Measurements from ENCODE around the gene STARD13. TPM values are rescaled to one million over a fixed set of nuclear protein-coding genes. Genes with fewer than 3 reads are reported as not detected.

The STARD13 gene
- total RNA-seq, 1 donor from 2014 or later = 36.4 TPM

- DNase-seq (no peak), ATAC-seq (ENCODE audit: poor library complexity) (no peak)
- intact Hi-C loops (cut with DNase I) = loop anchor here (10.0 kb wide), 2 partner anchors 47 to 263 kb away; no protein-coding TSS in a partner anchor
Observed at GRCh38 chr13:33281951-33282595, 3.5 kb downstream of the STARD13 start.

GRCh38 chr13:33280923-33281322 is 4.6 kb downstream of the STARD13 start:
- ATAC-seq (ENCODE audit: poor library complexity) = no peak
- DNase-seq = no peak
- intact Hi-C loops (cut with DNase I) = loop anchor here (10.0 kb wide), 2 partner anchors 46 to 264 kb away; no protein-coding TSS in a partner anchor

GRCh38 chr13:33280279-33280905 is 5.2 kb downstream of the STARD13 start:
- intact Hi-C loops (cut with DNase I) = loop anchor here (10.0 kb wide), 2 partner anchors 46 to 264 kb away; no protein-coding TSS in a partner anchor

GRCh38 chr13:33279414-33280278 is 5.9 kb downstream of the STARD13 start:
- ATAC-seq (ENCODE audit: poor library complexity) (peak; percentile 67), DNase-seq (no peak)
- intact Hi-C loops (cut with DNase I) = loop anchor here (10.0 kb wide), 2 partner anchors 45 to 265 kb away; no protein-coding TSS in a partner anchor

More at GRCh38 chr13:33280279-33280905, 5.2 kb downstream of the STARD13 start:
- no peak for DNase-seq
- ATAC-seq (ENCODE audit: poor library complexity) = no peak

GRCh38 chr13:33278913-33279312 is 6.6 kb downstream of the STARD13 start:
- intact Hi-C loops (cut with DNase I) = no loop called here
- DNase-seq = no peak
- ATAC-seq (ENCODE audit: poor library complexity) = no peak

- intact Hi-C loops (cut with DNase I) = no loop called here
- ATAC-seq (ENCODE audit: poor library complexity) = peak; percentile 40
- DNase-seq = no peak
Observed at GRCh38 chr13:33277946-33278345, 7.6 kb downstream of the STARD13 start.

- ATAC-seq (ENCODE audit: poor library complexity) = no peak
- intact Hi-C loops (cut with DNase I) = no loop called here
- DNase-seq = no peak
Observed at GRCh38 chr13:33277037-33277740, 8.4 kb downstream of the STARD13 start.

- intact Hi-C loops (cut with DNase I) = no loop called here
- peak; percentile 45 for ATAC-seq (ENCODE audit: poor library complexity)
Observed at GRCh38 chr13:33276570-33276969, 9.0 kb downstream of the STARD13 start.

GRCh38 chr13:33275916-33276315 is 9.6 kb downstream of the STARD13 start:
- intact Hi-C loops (cut with DNase I) = no loop called here
- ATAC-seq (ENCODE audit: poor library complexity) (no peak), DNase-seq (no peak)

More at GRCh38 chr13:33276570-33276969, 9.0 kb downstream of the STARD13 start:
- DNase-seq = no peak

GRCh38 chr13:33274264-33274663 is 11.3 kb downstream of the STARD13 start:
- ATAC-seq (ENCODE audit: poor library complexity) (no peak), DNase-seq (no peak)
- intact Hi-C loops (cut with DNase I) = no loop called here

- ATAC-seq (ENCODE audit: poor library complexity) = no peak
- DNase-seq = no peak
- intact Hi-C loops (cut with DNase I) = no loop called here
Observed at GRCh38 chr13:33272531-33273124, 12.9 kb downstream of the STARD13 start.

- ATAC-seq (ENCODE audit: poor library complexity) (no peak), DNase-seq (no peak)
- intact Hi-C loops (cut with DNase I) = no loop called here
Observed at GRCh38 chr13:33271759-33272158, 13.8 kb downstream of the STARD13 start.

GRCh38 chr13:33270895-33271538 is 14.5 kb downstream of the STARD13 start:
- intact Hi-C loops (cut with DNase I) = no loop called here
- peak; percentile 66 for ATAC-seq (ENCODE audit: poor library complexity)
- no peak for DNase-seq

GRCh38 chr13:33265607-33266006 is 19.9 kb downstream of the STARD13 start:
- no peak for DNase-seq
- no peak for ATAC-seq (ENCODE audit: poor library complexity)
- intact Hi-C loops (cut with DNase I) = no loop called here

- intact Hi-C loops (cut with DNase I) = no loop called here
- DNase-seq (no peak), ATAC-seq (ENCODE audit: poor library complexity) (no peak)
Observed at GRCh38 chr13:33265133-33265532, 20.4 kb downstream of the STARD13 start.

GRCh38 chr13:33264620-33264978 is 21.0 kb downstream of the STARD13 start:
- intact Hi-C loops (cut with DNase I) = no loop called here
- DNase-seq (no peak), ATAC-seq (ENCODE audit: poor library complexity) (no peak)

- intact Hi-C loops (cut with DNase I) = no loop called here
- ATAC-seq (ENCODE audit: poor library complexity) (peak; percentile 6), DNase-seq (no peak)
Observed at GRCh38 chr13:33263976-33264619, 21.5 kb downstream of the STARD13 start.

All from Right ventricle myocardium superior (tissue), 1 donor.